ENCODE data around the gene EDARADD. TPM values are rescaled to one million over a fixed set of nuclear protein-coding genes. Genes with fewer than 3 reads are reported as not detected.

EDARADD gene
- total RNA-seq, 2 donors from 2014 or later, result 2.8 TPM; not detected in 1

GRCh38 chr1:236532850-236533249, 138.8 kb downstream of the EDARADD start:
- ATAC-seq (ENCODE audit: insufficient number of reproducible peaks, low FRiP score, low read depth), result no peak
- Histone ChIP-seq H3K27ac (no peak overlapping the region), H3K4me3 (no peak overlapping the region), H3K36me3 (no peaks in the 10 kb centered on the region), H3K27me3 (replicated peaks; ENCODE audit: insufficient read depth) (no peaks in the 10 kb centered on the region), H3K9me3 (no peaks in the 10 kb centered on the region), H3K4me1 (ENCODE audit: control insufficient read depth in 1 of 2, low read depth in 2 of 2) (peaks cover 0 to 7% of the 10 kb centered on the region in 2 donors)
- no peak for DNase-seq (ENCODE audit: low spot score)
- no peak for TF ChIP-seq CTCF (IDR thresholded peaks at IDR 0.05)

GRCh38 chr1:236534151-236534651, 140.1 kb downstream of the EDARADD start:
- peaks cover 10% of the 10 kb centered on the region for H3K36me3 ChIP-seq
- DNase-seq (ENCODE audit: low spot score), result no peak

More at GRCh38 chr1:236534151-236534651, 140.1 kb downstream of the EDARADD start:
- no peaks in the 10 kb centered on the region for H3K9me3 ChIP-seq
- ATAC-seq (ENCODE audit: insufficient number of reproducible peaks, low FRiP score, low read depth), result no peak
- H3K27me3 ChIP-seq (replicated peaks; ENCODE audit: insufficient read depth), result no peaks in the 10 kb centered on the region
- H3K4me1 ChIP-seq (ENCODE audit: control insufficient read depth in 1 of 2, low read depth in 2 of 2), result peaks cover 0 to 7% of the 10 kb centered on the region in 2 donors
- no peak overlapping the region for H3K4me3 ChIP-seq
- TF ChIP-seq CTCF (IDR thresholded peaks at IDR 0.05), result no peak
- no peak overlapping the region for H3K27ac ChIP-seq

Other genes starting within 250 kb of the EDARADD start
- gene ERO1B, start 112.3 kb upstream of the EDARADD start, total RNA-seq, result 10 to 100 TPM; 20.8 to 33.3 TPM
- 100 to 1,000 TPM in 1 of 2 donors, 10 to 100 TPM in 1; 67.8 to 126 TPM for gene LGALS8, start 129.7 kb downstream of the EDARADD start, total RNA-seq
- gene HEATR1, start 210.2 kb downstream of the EDARADD start, total RNA-seq, result 10 to 100 TPM; 15.6 to 43.5 TPM